K562 (cell line): ENCODE data around the gene SMARCA4. TPM values are rescaled to one million over a fixed set of nuclear protein-coding genes. Genes with fewer than 3 reads are reported as not detected.

Experiments
- CBX5 ChIP-seq: IDR thresholded peaks from 2 replicates; pipeline ENCODE4 v1.6.1; 2014; ENCODE audit warnings: low read depth, borderline replicate concordance
- CHD1 ChIP-seq: fragments of 200-600 bp; sonication (generic); IDR thresholded peaks from one replicate; pipeline ENCODE4 v1.6.1; 2012; ENCODE audit warnings: mild to moderate bottlenecking, moderate library complexity, low read length, inconsistent platforms
- CLOCK ChIP-seq: fragments of 250-450 bp; sonication (Bioruptor Pico); IDR thresholded peaks from 2 replicates; pipeline ENCODE4 v1.4.0; 2020; ENCODE audit warnings: mild to moderate bottlenecking, moderate library complexity, borderline replicate concordance
- FOXO4 ChIP-seq: fragments of 450-650 bp; formaldehyde crosslinking; IDR thresholded peaks from 2 replicates; pipeline ENCODE4 v1.4.0; 2020; ENCODE audit warnings: mild to moderate bottlenecking, moderate library complexity
- GABPA ChIP-seq: fragments of 200-800 bp; sonication (Bioruptor generic); conservative IDR thresholded peaks from 2 replicates; pipeline ENCODE4 v1.6.1; 2016; ENCODE audit warnings: low read depth, missing genetic modification characterization, missing compliant biosample characterization
- KAT8 ChIP-seq: fragments of 450-650 bp; IDR thresholded peaks from 2 replicates; pipeline ENCODE4 v1.6.1; 2016; ENCODE audit warnings: low read depth, mild to moderate bottlenecking
- NFATC3 ChIP-seq: fragments of 450-650 bp; IDR thresholded peaks from 2 replicates; pipeline ENCODE4 v1.6.1; 2017; ENCODE audit warnings: mild to moderate bottlenecking
- SIN3A ChIP-seq, 2 experiments: fragments of 150-350 bp in 1 of 2; IDR thresholded peaks; 2 replicates each; pipeline ENCODE4 v1.6.1; 2011 to 2016; ENCODE audit warnings: borderline replicate concordance in 2 of 2, low read depth in 2 of 2, low read length in 2 of 2, mild to moderate bottlenecking in 2 of 2, moderate library complexity in 2 of 2; ENCODE audit not compliant: control insufficient read depth in 1 of 2
- SIX5 ChIP-seq, 2 experiments: IDR thresholded peaks; 2 replicates each; pipeline ENCODE4 v1.6.1; 2011; ENCODE audit warnings: low read length in 2 of 2, borderline replicate concordance in 1 of 2, low read depth in 1 of 2, mild to moderate bottlenecking in 1 of 2, moderate library complexity in 1 of 2; ENCODE audit not compliant: insufficient read depth in 1 of 2
- SMAD2 ChIP-seq: fragments of 150-350 bp; IDR thresholded peaks from 2 replicates; pipeline ENCODE4 v1.6.1; 2014; ENCODE audit warnings: low read depth, mild to moderate bottlenecking, low read length
- SMAD3 ChIP-seq: fragments of 450-650 bp; formaldehyde crosslinking; conservative IDR thresholded peaks from 2 replicates; pipeline ENCODE4 v1.4.0; 2020; ENCODE audit warnings: mild to moderate bottlenecking
- SMARCA5 ChIP-seq: fragments of 450-650 bp; IDR thresholded peaks from 2 replicates; pipeline ENCODE4 v1.6.1; 2016
- TCF7 ChIP-seq: sonication (generic); IDR thresholded peaks from 2 replicates; pipeline ENCODE4 v1.6.1; 2016; ENCODE audit warnings: antibody characterized with exemption, borderline replicate concordance
- TCF7L2 ChIP-seq: fragments of 150-350 bp; IDR thresholded peaks from 2 replicates; pipeline ENCODE4 v1.6.1; 2016; ENCODE audit warnings: low read depth, mild to moderate bottlenecking, low read length, moderate library complexity
- TEAD4 ChIP-seq, 2 experiments: sonication (generic) in 1 of 2; formaldehyde crosslinking in 1 of 2; IDR thresholded peaks; 2 replicates each; pipeline versions ENCODE4 v1.6.1 to v1.8.0; 2012 to 2022; ENCODE audit warnings: borderline replicate concordance in 1 of 2, inconsistent platforms in 1 of 2, low read length in 1 of 2, mild to moderate bottlenecking in 1 of 2, missing genetic modification reagents in 1 of 2
- ZBTB33 ChIP-seq: sonication (generic); formaldehyde crosslinking; IDR thresholded peaks from 2 replicates; pipeline ENCODE4 v1.8.1; 2023; ENCODE audit warnings: mild to moderate bottlenecking, missing genetic modification reagents
- ZC3H4 ChIP-seq: sonication (generic); formaldehyde crosslinking; IDR thresholded peaks from 2 replicates; pipeline ENCODE4 v1.9.0; 2021; ENCODE audit warnings: missing genetic modification reagents, borderline replicate concordance
- ZFPM2 ChIP-seq: fragments of 250-450 bp; sonication (Bioruptor Pico); IDR thresholded peaks from 2 replicates; pipeline ENCODE4 v1.5.1; 2022; ENCODE audit warnings: mild to moderate bottlenecking
- ZNF124 ChIP-seq: sonication (generic); formaldehyde crosslinking; IDR thresholded peaks from 2 replicates; pipeline ENCODE4 v1.8.1; 2022; ENCODE audit warnings: missing genetic modification reagents
- ZNF253 ChIP-seq: fragments of 250-450 bp; sonication (Bioruptor Pico); conservative IDR thresholded peaks from 2 replicates; pipeline ENCODE4 v1.6.1; 2021; ENCODE audit warnings: mild to moderate bottlenecking
- ZNF75A ChIP-seq: fragments of 450-650 bp; formaldehyde crosslinking; IDR thresholded peaks from 2 replicates; pipeline ENCODE4 v1.4.0; 2020; ENCODE audit warnings: mild to moderate bottlenecking
- ZSCAN29 ChIP-seq: fragments of 450-650 bp; IDR thresholded peaks from 2 replicates; pipeline ENCODE4 v1.6.1; 2017
- polyA plus RNA-seq, 8 experiments: library from polyadenylated mRNA; depleted of rRNA in 4 of 8; stranded (reverse) in 5 of 8; unstranded in 3 of 8; fragments of >200 nt; fragmentation: Nextera tagmentation in 2 of 8; fragmentation: Illumina TruSeq in 1 of 8; extraction: Ambion mirVana in 2 of 8; extraction: Trizol in 1 of 8; gene quantifications; 2 replicates each; pipeline versions ENCODE4 v1.2.1 to v1.2.3, GENCODE V29; 2011 to 2014; ENCODE audit warnings: inconsistent platforms in 1 of 8, missing spikeins in 1 of 8
- total RNA-seq, 7 experiments: library from RNA; depleted of rRNA in 6 of 7; stranded (reverse); fragments of >200 nt in 6 of 7; fragmentation: Illumina TruSeq in 2 of 7; extraction: Trizol in 2 of 7; gene quantifications; 2 replicates each; pipeline versions ENCODE4 v1.2.1 to v1.2.3, GENCODE V29; 2011 to 2021; ENCODE audit warnings: low replicate concordance in 1 of 7

Gene SMARCA4
- total and polyA plus RNA-seq, 9 of the 15 experiments (the other 6 are each of a cell fraction or from before 2014, with no cell fraction given) = 19.3 to 207 (median 52.1) TPM

- TF ChIP-seq SMARCA5 (no peak), CBX5 (no peak), ZNF124 (CRISPR knock-in tag) (no peak), TCF7L2 (no peak), ZC3H4 (no peak), ZBTB33 (no peak), SIN3A (IDR thresholded peaks at IDR 0.05; ENCODE audit: borderline replicate concordance in 2 of 2, control insufficient read depth in 1 of 2, low read depth in 2 of 2, low read length in 2 of 2) (peak; percentile 79 to 86; a peak in 3 of 4 replicates), SIX5 (IDR thresholded peaks at IDR 0.05; ENCODE audit: borderline replicate concordance in 1 of 2, insufficient read depth in 1 of 2, low read depth in 1 of 2, low read length in 2 of 2) (peak; percentile 75), ZNF253 (CRISPR knock-in tag) (no peak), ZNF75A (CRISPR knock-in tag) (no peak), ZFPM2 (CRISPR knock-in tag) (no peak), SMAD2 (no peak), CHD1 (no peak), TCF7 (peak; percentile 55; the same call in 1 of the 2 replicates), GABPA (tag) (peak; percentile 100), CLOCK (CRISPR knock-in tag) (no peak), FOXO4 (CRISPR knock-in tag) (no peak), TEAD4 (IDR thresholded peaks at IDR 0.05; ENCODE audit: low read length) (peak; percentile 13; the same call in 1 of the 2 replicates), TEAD4 (CRISPR knock-in tag; IDR thresholded peaks at IDR 0.05; ENCODE audit: borderline replicate concordance) (no peak; the same call in 1 of the 2 replicates), NFATC3 (peak; percentile 58; the same call in 1 of the 2 replicates), KAT8 (no peak), SMAD3 (CRISPR knock-in tag) (no peak), ZSCAN29 (no peak)
Observed at GRCh38 chr19:10928563-10929401, 32.0 kb upstream of the SMARCA4 start, which contains the start of the genes TIMM29 and YIPF2 (continued).
